Measurements from ENCODE around the gene SIX5.

The SIX5 gene

GRCh38 chr19:45772912-45773311, 3.9 kb upstream of the SIX5 start:
- TF ChIP-seq CTCF (IDR thresholded peaks at IDR 0.05; ENCODE audit: low read depth, low read length, poor library complexity, severe bottlenecking) (no peak), EZH2phosphoT487 (IDR thresholded peaks at IDR 0.05; ENCODE audit: borderline replicate concordance, low read length) (no peak)
- no peaks in the 10 kb centered on the region for H4K20me1 ChIP-seq (ENCODE audit: control insufficient read depth, insufficient read depth, low read depth, low read length)
- H3K4me2 ChIP-seq (ENCODE audit: low read length), result peak overlapping the region; percentile 40
- H3K27ac ChIP-seq (ENCODE audit: low read depth, low read length), result peak overlapping the region; percentile 30; the same call in 1 of the 2 replicates
- peaks cover 4% of the 10 kb centered on the region for H3K27me3 ChIP-seq (ENCODE audit: control insufficient read depth, low read length)
- H3K36me3 ChIP-seq (ENCODE audit: control insufficient read depth, low read length), result peaks cover 12% of the 10 kb centered on the region; the same call in 1 of the 2 replicates
- H3F3A ChIP-seq (ENCODE audit: control insufficient read depth, insufficient read depth), result peaks cover 5% of the 10 kb centered on the region; the same call in 1 of the 2 replicates
- H3K79me2 ChIP-seq (ENCODE audit: control insufficient read depth, low read length), result no peaks in the 10 kb centered on the region
- H3K9me3 ChIP-seq (ENCODE audit: control insufficient read depth, insufficient read depth, low read length), result no peaks in the 10 kb centered on the region
- peaks cover 36% of the 10 kb centered on the region for H3K4me1 ChIP-seq (ENCODE audit: control insufficient read depth, low read length)
- H3K4me3 ChIP-seq (ENCODE audit: low read length), result no peak overlapping the region
- H3K9me2 ChIP-seq (replicated peaks; ENCODE audit: control insufficient read depth, low read length), result no peaks in the 10 kb centered on the region

GRCh38 chr19:45772130-45772840, 3.2 kb upstream of the SIX5 start:
- H4K20me1 ChIP-seq (ENCODE audit: control insufficient read depth, insufficient read depth, low read depth, low read length), result no peaks in the 10 kb centered on the region
- no peaks in the 10 kb centered on the region for H3K9me3 ChIP-seq (ENCODE audit: control insufficient read depth, insufficient read depth, low read length)
- H3K4me2 ChIP-seq (ENCODE audit: low read length), result no peak overlapping the region
- H3K4me3 ChIP-seq (ENCODE audit: low read length), result no peak overlapping the region
- peaks cover 7% of the 10 kb centered on the region; the same call in 1 of the 2 replicates for H3K36me3 ChIP-seq (ENCODE audit: control insufficient read depth, low read length)
- peaks cover 5% of the 10 kb centered on the region; the same call in 1 of the 2 replicates for H3F3A ChIP-seq (ENCODE audit: control insufficient read depth, insufficient read depth)
- no peak for TF ChIP-seq EZH2phosphoT487 (IDR thresholded peaks at IDR 0.05; ENCODE audit: borderline replicate concordance, low read length)
- peaks cover 37% of the 10 kb centered on the region for H3K4me1 ChIP-seq (ENCODE audit: control insufficient read depth, low read length)
- no peaks in the 10 kb centered on the region for H3K79me2 ChIP-seq (ENCODE audit: control insufficient read depth, low read length)
- no peak overlapping the region for H3K27ac ChIP-seq (ENCODE audit: low read depth, low read length)
- H3K27me3 ChIP-seq (ENCODE audit: control insufficient read depth, low read length), result peaks cover 8% of the 10 kb centered on the region
- no peaks in the 10 kb centered on the region for H3K9me2 ChIP-seq (replicated peaks; ENCODE audit: control insufficient read depth, low read length)

GRCh38 chr19:45771311-45771933, 2.4 kb upstream of the SIX5 start:
- TF ChIP-seq EZH2phosphoT487 (IDR thresholded peaks at IDR 0.05; ENCODE audit: borderline replicate concordance, low read length) (no peak), CTCF (IDR thresholded peaks at IDR 0.05; ENCODE audit: low read depth, low read length, poor library complexity, severe bottlenecking) (no peak)
- Histone ChIP-seq H3K4me3 (ENCODE audit: low read length) (no peak overlapping the region; the same call in 1 of the 2 replicates), H3K79me2 (ENCODE audit: control insufficient read depth, low read length) (no peaks in the 10 kb centered on the region), H3F3A (ENCODE audit: control insufficient read depth, insufficient read depth) (peaks cover 5% of the 10 kb centered on the region; the same call in 1 of the 2 replicates), H3K36me3 (ENCODE audit: control insufficient read depth, low read length) (no peaks in the 10 kb centered on the region), H4K20me1 (ENCODE audit: control insufficient read depth, insufficient read depth, low read depth, low read length) (no peaks in the 10 kb centered on the region), H3K4me1 (ENCODE audit: control insufficient read depth, low read length) (peaks cover 37% of the 10 kb centered on the region), H3K4me2 (ENCODE audit: low read length) (peak overlapping the region; percentile 77; the same call in 1 of the 2 replicates), H3K9me2 (replicated peaks; ENCODE audit: control insufficient read depth, low read length) (no peaks in the 10 kb centered on the region), H3K27ac (ENCODE audit: low read depth, low read length) (no peak overlapping the region), H3K9me3 (ENCODE audit: control insufficient read depth, insufficient read depth, low read length) (no peaks in the 10 kb centered on the region), H3K27me3 (ENCODE audit: control insufficient read depth, low read length) (peaks cover 8% of the 10 kb centered on the region)
